OCI-LY7 (cell line): ENCODE results near the gene IRGQ. TPM values are rescaled to one million over a fixed set of nuclear protein-coding genes. Genes with fewer than 3 reads are reported as not detected.

Experiments used
- BruUV-seq: library from RNA; stranded (reverse); fragments of 400-500 nt; replicated peaks from 2 replicates; lab custom pipeline; 2021; lab: Mats Ljungman, UMichigan
- CTCF ChIA-PET: fragments of 300-600 bp; sonication (Branson Sonifier 250); formaldehyde crosslinking; loops from one replicate; lab custom pipeline; 2022; ENCODE audit warnings: antibody characterized with exemption; ENCODE audit not compliant: unreplicated experiment; lab: Charles Lee
- POLR2A ChIA-PET: fragments of 300-600 bp; sonication (Branson Sonifier 250); formaldehyde crosslinking; loops from one replicate; lab custom pipeline; 2022; ENCODE audit warnings: antibody characterized with exemption; lab: Charles Lee
- DNase-seq: peaks from one replicate; pipeline ENCODE4 v3.0.0-alpha.2; 2015; ENCODE audit warnings: low spot score
- H2AFZ ChIP-seq: fragments of 200-600 bp; sonication (generic), shearing (Covaris generic); 2 replicates; pipeline ENCODE4 v1.6.1; 2014; ENCODE audit warnings: mild to moderate bottlenecking, antibody characterized with exemption, low read length, moderate library complexity
- H3K27ac ChIP-seq: fragments of 200-600 bp; sonication (generic); 2 replicates; pipeline ENCODE4 v1.5.1; 2014; ENCODE audit warnings: mixed run types, low read depth, mild to moderate bottlenecking, moderate library complexity, low read length, inconsistent platforms; ENCODE audit not compliant: poor library complexity, severe bottlenecking
- H3K36me3 ChIP-seq: fragments of 200-600 bp; sonication (generic); 2 replicates; pipeline ENCODE4 v1.6.1; 2014; ENCODE audit warnings: mild to moderate bottlenecking, antibody characterized with exemption, low read length, moderate library complexity, mixed read lengths; ENCODE audit not compliant: insufficient read depth
- H3K4me1 ChIP-seq: fragments of 200-600 bp; sonication (generic); 2 replicates; pipeline ENCODE4 v1.5.1; 2014; ENCODE audit warnings: mild to moderate bottlenecking, low read length; ENCODE audit not compliant: insufficient read depth, poor library complexity, severe bottlenecking
- H3K4me2 ChIP-seq: fragments of 200-600 bp; sonication (generic); 2 replicates; pipeline ENCODE4 v1.6.1; 2014; ENCODE audit warnings: mild to moderate bottlenecking, low read length
- H3K4me3 ChIP-seq: fragments of 200-600 bp; sonication (generic); 2 replicates; pipeline ENCODE4 v1.5.1; 2014; ENCODE audit warnings: mild to moderate bottlenecking, low read depth, low read length; ENCODE audit not compliant: poor library complexity, severe bottlenecking
- H3K79me2 ChIP-seq: fragments of 200-600 bp; sonication (generic); 2 replicates; pipeline ENCODE4 v1.6.1; 2016; ENCODE audit warnings: low read depth, mild to moderate bottlenecking, low read length, moderate library complexity, mixed read lengths; ENCODE audit not compliant: insufficient read depth
- H3K9me2 ChIP-seq: fragments of 200-600 bp; sonication (generic); 2 replicates; pipeline ENCODE4 v1.6.1; 2016; ENCODE audit warnings: mild to moderate bottlenecking, low read length, mixed read lengths; ENCODE audit not compliant: insufficient read depth
- H3K9me3 ChIP-seq: fragments of 200-600 bp; sonication (generic); 2 replicates; pipeline ENCODE4 v1.6.1; 2014; ENCODE audit warnings: mild to moderate bottlenecking, mixed run types, low read length, mixed read lengths
- H4K20me1 ChIP-seq: fragments of 200-600 bp; sonication (generic); 2 replicates; pipeline ENCODE4 v1.6.1; 2014; ENCODE audit warnings: mild to moderate bottlenecking, antibody characterized with exemption, low read length, moderate library complexity, mixed read lengths; ENCODE audit not compliant: insufficient read depth
- CTCF ChIP-seq: fragments of 200-600 bp; sonication (generic); conservative IDR thresholded peaks from 2 replicates; pipeline ENCODE4 v1.5.1; 2014; ENCODE audit warnings: mild to moderate bottlenecking, antibody characterized with exemption, low read length, moderate library complexity, mixed read lengths
- EZH2phosphoT487 ChIP-seq: fragments of 200-600 bp; sonication (generic); IDR thresholded peaks from 2 replicates; pipeline ENCODE4 v1.6.1; 2018; ENCODE audit warnings: low read depth, borderline replicate concordance, mild to moderate bottlenecking, mixed run types, antibody characterized with exemption, low read length, moderate library complexity, mixed read lengths
- intact Hi-C: fragments of 100-400 bp; cut with micrococcal nuclease; formaldehyde crosslinking; loops from one replicate; pipeline ENCODE4 v1.10.0; 2022; ENCODE audit not compliant: unreplicated experiment
- total RNA-seq, 2 experiments: library from RNA; depleted of rRNA in 1 of 2; stranded (reverse); fragments of >200 nt in 1 of 2; shearing (Covaris generic) in 1 of 2; gene quantifications; 2 replicates each; pipeline ENCODE4 v1.2.3, GENCODE V29; 2014 to 2022

IRGQ gene
- total RNA-seq, 2 experiments from 2014 or later = 6.4 to 15.3 TPM

GRCh38 chr19:43572171-43572588 lies 23.8 kb downstream of the IRGQ start:
- H3K27ac ChIP-seq = no peak overlapping the region
- H3K4me1 ChIP-seq = peaks cover 12% of the 10 kb centered on the region
- DNase-seq = no peak
- peaks cover 11% of the 10 kb centered on the region; the same call in 1 of the 2 replicates for H3K79me2 ChIP-seq
- BruUV-seq = no TSS peak
- no peaks in the 10 kb centered on the region for H3K9me3 ChIP-seq
- no peaks in the 10 kb centered on the region for H4K20me1 ChIP-seq
- H3K4me3 ChIP-seq = no peak overlapping the region
- H2AFZ ChIP-seq = no peak overlapping the region
- H3K9me2 ChIP-seq = no peaks in the 10 kb centered on the region
- intact Hi-C loops = no loop called here
- CTCF ChIA-PET = no interaction called here
- TF ChIP-seq EZH2phosphoT487 = no peak
- no peak for TF ChIP-seq CTCF
- peaks cover 10% of the 10 kb centered on the region for H3K36me3 ChIP-seq
- H3K4me2 ChIP-seq = no peak overlapping the region
- POLR2A ChIA-PET = no interaction called here

DNA sequence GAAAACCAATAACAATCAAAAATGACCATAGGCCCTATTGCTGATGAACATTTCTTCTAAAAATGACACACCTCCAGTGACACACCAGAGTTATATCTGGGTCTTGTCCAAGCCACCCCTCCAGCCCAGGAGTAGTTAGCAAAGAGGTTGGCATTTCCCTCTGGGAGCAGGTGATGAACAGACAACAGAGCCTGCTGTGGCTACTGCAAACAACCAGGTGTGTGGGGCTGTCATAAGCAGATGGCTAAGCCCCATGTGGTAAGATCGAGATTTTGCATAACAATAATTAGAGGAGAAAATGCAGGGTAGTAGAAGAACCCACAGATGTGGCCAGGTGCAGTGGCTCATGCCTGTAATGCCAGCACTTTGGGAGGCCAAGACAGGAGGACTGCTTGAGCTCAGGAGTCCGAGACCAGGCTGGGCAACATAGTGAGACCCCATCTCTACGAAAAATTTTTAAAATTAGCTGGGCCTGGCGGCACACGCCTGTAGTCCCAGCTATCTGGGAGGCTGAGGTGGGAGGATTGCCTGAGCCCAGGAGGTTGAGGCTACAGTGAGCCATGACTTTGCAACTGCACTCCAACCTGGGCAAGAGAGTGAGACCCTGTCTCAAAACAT lies 25.7 kb downstream of the IRGQ start:
- Histone ChIP-seq H3K4me3 (no peak overlapping the region), H3K4me1 (peaks cover 5% of the 10 kb centered on the region), H4K20me1 (no peaks in the 10 kb centered on the region), H3K79me2 (peaks cover 11% of the 10 kb centered on the region; the same call in 1 of the 2 replicates), H3K9me2 (no peaks in the 10 kb centered on the region), H2AFZ (no peak overlapping the region), H3K9me3 (no peaks in the 10 kb centered on the region), H3K36me3 (peaks cover 10% of the 10 kb centered on the region), H3K4me2 (no peak overlapping the region), H3K27ac (no peak overlapping the region)
- peak; percentile 18 for DNase-seq
- ChIA-PET CTCF (no interaction called here), POLR2A (no interaction called here)
- BruUV-seq = no TSS peak
- TF ChIP-seq CTCF (0 out of 2 replicates have a peak, but pooled peaks have one; percentile 13), EZH2phosphoT487 (no peak)
- intact Hi-C loops = no loop called here

- no peak for DNase-seq
- ChIA-PET POLR2A (no interaction called here), CTCF (no interaction called here)
- H3K4me2 ChIP-seq = no peak overlapping the region
- H2AFZ ChIP-seq = no peak overlapping the region
- TF ChIP-seq CTCF (no peak), EZH2phosphoT487 (no peak)
- H3K27ac ChIP-seq = no peak overlapping the region
- no peaks in the 10 kb centered on the region for H4K20me1 ChIP-seq
- no peaks in the 10 kb centered on the region for H3K9me3 ChIP-seq
- peaks cover 5% of the 10 kb centered on the region; the same call in 1 of the 2 replicates for H3K79me2 ChIP-seq
- peaks cover 10% of the 10 kb centered on the region for H3K36me3 ChIP-seq
- peaks cover 4% of the 10 kb centered on the region for H3K4me1 ChIP-seq
- H3K4me3 ChIP-seq = no peak overlapping the region
- intact Hi-C loops = no loop called here
- BruUV-seq = no TSS peak
- H3K9me2 ChIP-seq = no peaks in the 10 kb centered on the region
Observed at GRCh38 chr19:43569657-43570056, 26.3 kb downstream of the IRGQ start.
